GM21528 (cell line): ENCODE data around the gene C5AR1.
"Not testable (repeated sequence)": the region's sequence is repeated elsewhere in the genome, so short reads cannot be mapped to it uniquely, and the experiment has no call there.

Experiments
- ATAC-seq: cut with Tn5 transposase; IDR thresholded peaks from one replicate; pipeline ENCODE4 v1.9.1; 2021; ENCODE audit warnings: mild to moderate bottlenecking, moderate library complexity; ENCODE audit not compliant: unreplicated experiment, low FRiP score

C5AR1 gene

GRCh38 chr19:47283405-47284059 lies 26.1 kb upstream of the C5AR1 start:
- no peak for ATAC-seq

- ATAC-seq = no peak
Measured at GRCh38 chr19:47284324-47284899, 25.2 kb upstream of the C5AR1 start.

- ATAC-seq = no peak
Measured at GRCh38 chr19:47296036-47296435, 13.6 kb upstream of the C5AR1 start.

- ATAC-seq = not testable (repeated sequence)
Measured at GRCh38 chr19:47300867-47301266, 8.8 kb upstream of the C5AR1 start.

- no peak for ATAC-seq
Measured at GRCh38 chr19:47302249-47302648, 7.4 kb upstream of the C5AR1 start.

GRCh38 chr19:47303966-47304365 lies 5.7 kb upstream of the C5AR1 start:
- ATAC-seq = no peak

- ATAC-seq = no peak
Measured at GRCh38 chr19:47305309-47305751, 4.3 kb upstream of the C5AR1 start.

- ATAC-seq = no peak
Measured at GRCh38 chr19:47306303-47306702, 3.4 kb upstream of the C5AR1 start.

- ATAC-seq = no peak
Measured at GRCh38 chr19:47309038-47309437, 623 bp upstream of the C5AR1 start.

- no peak for ATAC-seq
Measured at GRCh38 chr19:47310323-47310722, 662 bp downstream of the C5AR1 start.

GRCh38 chr19:47310819-47311218 lies 1.2 kb downstream of the C5AR1 start:
- ATAC-seq = no peak

GRCh38 chr19:47312366-47313006 lies 2.8 kb downstream of the C5AR1 start:
- no peak for ATAC-seq

- no peak for ATAC-seq
Measured at GRCh38 chr19:47313754-47314295, 4.2 kb downstream of the C5AR1 start.

- ATAC-seq = no peak
Measured at GRCh38 chr19:47315125-47315821, 5.6 kb downstream of the C5AR1 start.

GRCh38 chr19:47316513-47316912 lies 6.9 kb downstream of the C5AR1 start:
- no peak for ATAC-seq

- no peak for ATAC-seq
Measured at GRCh38 chr19:47319923-47320871, 10.5 kb downstream of the C5AR1 start.

GRCh38 chr19:47321630-47322029 lies 12.0 kb downstream of the C5AR1 start:
- no peak for ATAC-seq

- no peak for ATAC-seq
Measured at GRCh38 chr19:47322058-47322457, 12.4 kb downstream of the C5AR1 start.

GRCh38 chr19:47323409-47323808 lies 13.7 kb downstream of the C5AR1 start:
- no peak for ATAC-seq

- no peak for ATAC-seq
Measured at GRCh38 chr19:47323872-47324271, 14.2 kb downstream of the C5AR1 start.
